Measurements from ENCODE around the gene PCDHA6. TPM values are rescaled to one million over a fixed set of nuclear protein-coding genes. Genes with fewer than 3 reads are reported as not detected.
A peak's percentile ranks its signal among the peaks of the same experiment; 100 is the strongest.
"Not testable (repeated sequence)": the region's sequence is repeated elsewhere in the genome, so short reads cannot be mapped to it uniquely, and the experiment has no call there.

Gene PCDHA6
- total RNA-seq, 1 experiment from 2014 or later: not detected

- peak; percentile 21 for DNase-seq (ENCODE audit: low read depth)
These were observed 6.1 kb upstream of the PCDHA6 start, which contains the start of gene PCDHA5 for GRCh38 chr5:140821375-140822280. Gene PCDHA5, plus strand, starts transcription at chr5:140821613.

DNA sequence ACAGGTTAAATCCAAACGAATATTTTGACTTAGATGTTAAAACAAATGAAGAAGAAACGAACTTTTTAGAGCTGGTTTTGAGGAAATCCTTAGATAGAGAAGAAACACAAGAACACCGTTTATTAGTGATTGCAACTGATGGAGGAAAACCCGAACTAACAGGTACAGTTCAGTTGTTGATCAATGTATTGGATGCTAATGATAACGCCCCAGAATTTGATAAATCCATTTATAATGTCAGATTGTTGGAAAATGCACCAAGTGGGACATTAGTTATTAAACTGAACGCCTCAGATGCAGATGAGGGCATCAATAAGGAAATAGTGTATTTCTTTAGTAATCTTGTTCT, 5.5 kb upstream of the PCDHA6 start:
- no peak for DNase-seq (ENCODE audit: low read depth)

DNA sequence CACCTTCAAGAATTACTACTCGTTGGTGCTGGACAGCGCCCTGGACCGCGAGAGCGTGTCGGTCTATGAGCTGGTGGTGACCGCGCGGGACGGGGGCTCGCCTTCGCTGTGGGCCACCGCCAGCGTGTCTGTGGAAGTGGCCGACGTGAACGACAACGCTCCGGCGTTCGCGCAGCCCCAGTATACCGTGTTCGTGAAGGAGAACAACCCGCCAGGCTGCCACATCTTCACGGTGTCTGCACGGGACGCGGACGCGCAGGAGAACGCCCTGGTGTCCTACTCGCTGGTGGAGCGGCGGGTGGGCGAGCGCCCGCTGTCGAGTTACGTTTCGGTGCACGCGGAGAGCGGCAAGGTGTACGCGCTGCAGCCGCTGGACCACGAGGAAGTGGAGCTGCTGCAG, 4.8 kb upstream of the PCDHA6 start:
- DNase-seq (ENCODE audit: low read depth): not testable (repeated sequence)

DNA sequence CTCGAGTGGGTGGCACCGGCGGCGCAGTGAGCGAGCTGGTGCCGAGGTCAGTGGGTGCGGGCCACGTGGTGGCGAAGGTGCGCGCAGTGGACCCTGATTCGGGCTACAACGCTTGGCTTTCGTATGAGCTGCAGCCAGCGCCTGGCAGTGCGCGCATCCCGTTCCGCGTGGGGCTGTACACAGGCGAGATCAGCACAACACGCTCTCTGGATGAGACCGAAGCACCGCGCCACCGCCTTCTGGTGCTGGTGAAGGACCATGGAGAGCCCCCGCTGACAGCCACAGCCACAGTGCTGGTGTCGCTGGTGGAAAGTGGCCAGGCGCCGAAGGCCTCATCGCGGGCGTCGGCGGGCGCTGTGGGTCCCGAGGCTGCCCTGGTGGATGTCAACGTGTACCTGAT, 4.3 kb upstream of the PCDHA6 start:
- DNase-seq (ENCODE audit: low read depth): no peak

- DNase-seq (ENCODE audit: low read depth): no peak
These were observed 590 bp downstream of the PCDHA6 start for GRCh38 chr5:140828362-140828737.

GRCh38 chr5:140829511-140830501, 2.0 kb downstream of the PCDHA6 start:
- not testable (repeated sequence) for DNase-seq (ENCODE audit: low read depth)

- peak; percentile 21 for DNase-seq (ENCODE audit: low read depth)
These were observed 6.2 kb downstream of the PCDHA6 start, which contains the start of gene PCDHA7 for GRCh38 chr5:140833993-140834392. Gene PCDHA7, plus strand, starts transcription at chr5:140834269. Its CDS starts 115 bp downstream, at chr5:140834384.

DNA sequence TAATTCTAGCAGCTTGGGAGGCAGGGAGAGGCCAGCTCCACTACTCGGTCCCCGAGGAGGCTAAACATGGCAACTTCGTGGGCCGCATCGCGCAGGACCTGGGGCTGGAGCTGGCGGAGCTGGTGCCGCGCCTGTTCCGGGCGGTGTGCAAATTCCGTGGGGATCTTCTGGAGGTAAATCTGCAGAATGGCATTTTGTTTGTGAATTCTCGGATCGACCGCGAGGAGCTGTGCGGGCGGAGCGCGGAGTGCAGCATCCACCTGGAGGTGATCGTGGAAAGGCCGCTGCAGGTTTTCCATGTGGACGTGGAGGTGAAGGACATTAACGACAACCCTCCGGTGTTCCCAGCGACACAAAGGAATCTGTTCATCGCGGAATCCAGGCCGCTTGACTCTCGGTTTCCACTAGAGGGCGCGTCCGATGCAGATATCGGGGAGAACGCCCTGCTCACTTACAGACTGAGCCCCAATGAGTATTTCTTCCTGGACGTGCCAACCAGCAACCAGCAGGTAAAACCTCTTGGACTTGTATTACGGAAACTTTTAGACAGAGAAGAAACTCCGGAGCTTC, 6.8 kb downstream of the PCDHA6 start:
- not testable (repeated sequence) for DNase-seq (ENCODE audit: low read depth)

- no peak for DNase-seq (ENCODE audit: low read depth)
These were observed 8.1 kb downstream of the PCDHA6 start for GRCh38 chr5:140835622-140836510.

DNA sequence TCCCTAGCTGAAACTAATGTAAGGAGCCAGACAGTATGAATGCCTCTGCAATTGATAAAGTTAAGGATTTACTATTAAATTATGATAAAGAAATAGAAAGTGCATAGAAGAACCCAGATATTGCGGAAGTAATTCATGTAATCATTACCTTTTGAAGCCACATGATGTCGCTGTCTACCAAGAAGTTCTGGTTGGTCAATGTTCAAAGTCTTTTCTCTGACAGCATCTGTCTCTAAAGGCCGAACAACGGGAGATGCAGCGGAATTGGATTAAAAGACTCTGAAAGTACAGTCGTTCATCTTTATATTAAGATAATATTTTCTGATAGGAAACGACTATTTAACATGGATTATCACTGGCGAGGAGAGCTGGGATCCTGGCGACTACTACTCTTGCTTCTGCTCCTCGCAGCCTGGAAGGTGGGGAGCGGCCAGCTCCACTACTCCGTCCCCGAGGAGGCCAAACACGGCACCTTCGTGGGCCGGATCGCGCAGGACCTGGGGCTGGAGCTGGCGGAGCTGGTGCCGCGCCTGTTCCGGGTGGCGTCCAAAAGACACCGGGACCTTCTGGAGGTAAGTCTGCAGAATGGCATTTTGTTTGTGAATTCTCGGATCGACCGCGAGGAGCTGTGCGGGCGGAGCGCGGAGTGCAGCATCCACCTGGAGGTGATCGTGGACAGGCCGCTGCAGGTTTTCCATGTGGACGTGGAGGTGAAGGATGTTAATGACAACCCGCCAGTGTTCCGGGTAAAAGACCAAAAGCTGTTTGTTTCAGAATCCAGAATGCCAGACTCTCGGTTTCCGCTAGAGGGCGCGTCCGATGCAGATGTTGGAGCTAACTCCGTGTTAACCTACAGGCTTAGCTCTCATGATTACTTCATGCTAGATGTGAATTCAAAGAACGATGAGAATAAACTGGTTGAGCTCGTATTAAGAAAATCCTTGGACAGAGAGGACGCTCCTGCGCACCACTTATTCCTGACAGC, 13.5 kb downstream of the PCDHA6 start, which contains the start of gene PCDHA8:
Gene PCDHA8, plus strand, starts transcription at position 210 of the 985 bp plus-strand sequence. Its CDS starts 135 bp downstream, at position 345.
- no peak for DNase-seq (ENCODE audit: low read depth)

- DNase-seq (ENCODE audit: low read depth): no peak
These were observed 15.3 kb downstream of the PCDHA6 start for GRCh38 chr5:140842798-140843733.

DNA sequence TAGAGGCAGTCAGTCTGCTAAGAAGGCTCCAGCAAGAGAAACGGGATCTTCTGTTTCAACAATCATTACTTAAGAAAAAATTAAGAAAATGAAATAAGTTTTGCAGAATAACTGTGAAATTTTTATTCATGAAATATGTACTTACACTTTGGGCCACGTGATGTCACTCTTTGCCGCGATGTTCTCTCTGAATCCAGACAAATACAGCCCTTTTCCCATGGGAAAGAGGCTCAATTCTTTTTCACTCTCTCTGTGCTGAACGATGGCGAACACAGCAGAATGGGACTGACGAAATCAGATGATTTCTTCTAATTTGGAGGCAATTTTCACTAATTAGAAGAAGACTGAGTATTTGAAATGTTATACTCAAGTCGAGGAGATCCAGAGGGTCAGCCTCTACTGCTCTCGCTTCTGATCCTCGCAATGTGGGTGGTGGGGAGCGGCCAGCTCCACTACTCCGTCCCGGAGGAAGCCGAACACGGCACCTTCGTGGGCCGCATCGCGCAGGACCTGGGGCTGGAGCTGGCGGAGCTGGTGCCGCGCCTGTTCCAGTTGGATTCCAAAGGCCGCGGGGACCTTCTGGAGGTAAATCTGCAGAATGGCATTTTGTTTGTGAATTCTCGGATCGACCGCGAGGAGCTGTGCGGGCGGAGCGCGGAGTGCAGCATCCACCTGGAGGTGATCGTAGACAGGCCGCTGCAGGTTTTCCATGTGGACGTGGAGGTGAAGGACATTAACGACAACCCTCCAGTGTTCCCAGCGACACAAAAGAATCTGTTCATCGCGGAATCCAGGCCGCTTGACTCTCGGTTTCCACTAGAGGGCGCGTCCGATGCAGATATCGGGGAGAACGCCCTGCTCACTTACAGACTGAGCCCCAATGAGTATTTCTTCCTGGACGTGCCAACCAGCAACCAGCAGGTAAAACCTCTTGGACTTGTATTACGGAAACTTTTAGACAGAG, 20.7 kb downstream of the PCDHA6 start, which contains the start of gene PCDHA9:
Gene PCDHA9, plus strand, starts transcription at position 244 of the 964 bp plus-strand sequence. Its CDS starts 114 bp downstream, at position 358.
- peak; percentile 20 for DNase-seq (ENCODE audit: low read depth)

- not testable (repeated sequence) for DNase-seq (ENCODE audit: low read depth)
These were observed 22.3 kb downstream of the PCDHA6 start for GRCh38 chr5:140849831-140850634.

DNA sequence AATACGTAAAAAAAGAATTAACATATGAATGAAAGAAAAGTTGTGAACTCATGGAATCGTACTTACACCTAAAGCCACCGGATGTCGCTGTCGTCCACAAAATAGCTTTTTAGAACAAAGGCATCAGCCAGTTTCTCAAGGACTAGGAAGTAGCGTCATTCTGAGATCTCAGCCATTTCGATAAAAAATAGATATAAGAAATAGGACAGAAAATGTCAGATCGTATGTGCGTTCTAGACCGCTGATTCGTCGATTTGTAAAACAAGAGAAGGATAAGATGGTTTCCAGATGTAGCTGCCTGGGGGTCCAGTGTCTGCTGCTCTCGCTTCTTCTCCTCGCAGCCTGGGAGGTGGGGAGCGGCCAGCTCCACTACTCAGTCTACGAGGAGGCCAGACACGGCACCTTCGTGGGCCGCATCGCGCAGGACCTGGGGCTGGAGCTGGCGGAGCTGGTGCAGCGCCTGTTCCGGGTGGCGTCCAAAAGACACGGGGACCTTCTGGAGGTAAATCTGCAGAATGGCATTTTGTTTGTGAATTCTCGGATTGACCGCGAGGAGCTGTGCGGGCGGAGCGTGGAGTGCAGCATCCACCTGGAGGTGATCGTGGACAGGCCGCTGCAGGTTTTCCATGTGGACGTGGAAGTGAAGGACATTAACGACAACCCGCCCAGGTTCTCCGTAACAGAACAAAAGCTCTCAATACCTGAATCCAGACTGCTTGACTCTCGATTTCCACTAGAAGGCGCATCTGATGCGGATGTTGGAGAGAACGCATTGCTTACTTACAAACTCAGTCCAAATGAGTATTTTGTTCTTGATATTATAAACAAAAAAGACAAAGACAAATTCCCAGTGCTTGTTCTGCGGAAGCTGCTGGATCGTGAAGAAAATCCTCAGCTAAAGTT, 28.3 kb downstream of the PCDHA6 start, which contains the start of gene PCDHA10:
Gene PCDHA10, plus strand, starts transcription at position 126 of the 903 bp plus-strand sequence. Its CDS starts 152 bp downstream, at position 278.
- peak; percentile 11 for DNase-seq (ENCODE audit: low read depth)
